Central memory CD8-positive, alpha-beta T cell (primary cell): Measurements from ENCODE around the gene DCAF4.
"Not testable (repeated sequence)": the region's sequence is repeated elsewhere in the genome, so short reads cannot be mapped to it uniquely, and the experiment has no call there.

Experiments
- ATAC-seq: fragments of 150-1000 bp; cut with Tn5 transposase; replicated peaks from 2 replicates; pipeline ENCODE4 v1.10.0; 2022; ENCODE audit warnings: mild to moderate bottlenecking, moderate FRiP score, moderate number of reproducible peaks; ENCODE audit not compliant: poor library complexity, severe bottlenecking; ENCODE audit errors: extremely low read depth
- DNase-seq, 2 donors: peaks; one replicate each; pipeline ENCODE4 v3.0.0; 2021; ENCODE audit warnings: low spot score in 2 of 2
- H3K27ac Mint-ChIP-seq: one replicate; pipeline ENCODE4 v1.8.0; 2022; ENCODE audit warnings: low read depth, mild to moderate bottlenecking, moderate library complexity, mixed read lengths
- H3K27me3 Mint-ChIP-seq: one replicate; pipeline ENCODE4 v1.8.0; 2022; ENCODE audit warnings: mixed read lengths
- H3K36me3 Mint-ChIP-seq: one replicate; pipeline ENCODE4 v1.8.0; 2022; ENCODE audit warnings: mild to moderate bottlenecking, moderate library complexity, mixed read lengths; ENCODE audit not compliant: insufficient read depth
- H3K4me1 Mint-ChIP-seq: one replicate; pipeline ENCODE4 v1.8.0; 2022; ENCODE audit warnings: mixed read lengths
- H3K4me3 Mint-ChIP-seq: one replicate; pipeline ENCODE4 v1.8.0; 2022; ENCODE audit warnings: mild to moderate bottlenecking, moderate library complexity, mixed read lengths
- H3K9me3 Mint-ChIP-seq: one replicate; pipeline ENCODE4 v1.8.0; 2022; ENCODE audit warnings: mixed read lengths

The DCAF4 gene

GRCh38 chr14:72999316-72999715 lies 73.1 kb downstream of the DCAF4 start:
- no peak overlapping the region for H3K27ac Mint-ChIP-seq
- H3K9me3 Mint-ChIP-seq = no peaks in the 10 kb centered on the region
- ATAC-seq (no peak), DNase-seq (no peak)
- H3K27me3 Mint-ChIP-seq = no peaks in the 10 kb centered on the region
- H3K4me1 Mint-ChIP-seq = peaks cover 18% of the 10 kb centered on the region
- no peak overlapping the region for H3K4me3 Mint-ChIP-seq
- H3K36me3 Mint-ChIP-seq = peaks cover 30% of the 10 kb centered on the region

GRCh38 chr14:73000073-73000472 lies 73.8 kb downstream of the DCAF4 start:
- no peak overlapping the region for H3K4me3 Mint-ChIP-seq
- H3K36me3 Mint-ChIP-seq = peaks cover 31% of the 10 kb centered on the region
- no peaks in the 10 kb centered on the region for H3K9me3 Mint-ChIP-seq
- H3K4me1 Mint-ChIP-seq = peaks cover 18% of the 10 kb centered on the region
- DNase-seq (no peak), ATAC-seq (no peak)
- H3K27ac Mint-ChIP-seq = no peak overlapping the region
- H3K27me3 Mint-ChIP-seq = no peaks in the 10 kb centered on the region

GRCh38 chr14:73003681-73004080 lies 77.4 kb downstream of the DCAF4 start:
- H3K27ac Mint-ChIP-seq = no peak overlapping the region
- H3K36me3 Mint-ChIP-seq = peaks cover 21% of the 10 kb centered on the region
- H3K9me3 Mint-ChIP-seq = no peaks in the 10 kb centered on the region
- ATAC-seq (no peak), DNase-seq (no peak)
- peaks cover 24% of the 10 kb centered on the region for H3K4me1 Mint-ChIP-seq
- H3K4me3 Mint-ChIP-seq = no peak overlapping the region
- no peaks in the 10 kb centered on the region for H3K27me3 Mint-ChIP-seq

- not testable (repeated sequence) for ATAC-seq, H3K4me3 Mint-ChIP-seq, H3K9me3 Mint-ChIP-seq, H3K27ac Mint-ChIP-seq, H3K27me3 Mint-ChIP-seq, DNase-seq
- Mint-ChIP-seq H3K36me3 (peaks cover 25% of the 10 kb centered on the region), H3K4me1 (peaks cover 24% of the 10 kb centered on the region)
Observed at GRCh38 chr14:73004641-73005040, 78.4 kb downstream of the DCAF4 start.

GRCh38 chr14:73007835-73008234 lies 81.6 kb downstream of the DCAF4 start:
- no peak for ATAC-seq
- Mint-ChIP-seq H3K4me1 (peaks cover 25% of the 10 kb centered on the region), H3K27ac (no peak overlapping the region), H3K9me3 (no peaks in the 10 kb centered on the region), H3K4me3 (no peak overlapping the region), H3K36me3 (peaks cover 24% of the 10 kb centered on the region), H3K27me3 (no peaks in the 10 kb centered on the region)
- no peak for DNase-seq

GRCh38 chr14:73008501-73008900 lies 82.2 kb downstream of the DCAF4 start:
- peaks cover 30% of the 10 kb centered on the region for H3K4me1 Mint-ChIP-seq
- no peak overlapping the region for H3K27ac Mint-ChIP-seq
- no peak overlapping the region for H3K4me3 Mint-ChIP-seq
- no peaks in the 10 kb centered on the region for H3K27me3 Mint-ChIP-seq
- ATAC-seq = no peak
- H3K36me3 Mint-ChIP-seq = peaks cover 26% of the 10 kb centered on the region
- DNase-seq = no peak
- no peaks in the 10 kb centered on the region for H3K9me3 Mint-ChIP-seq
